Lung microvascular endothelial cell (primary cell): Measurements from ENCODE around the gene C12orf43. TPM values are rescaled to one million over a fixed set of nuclear protein-coding genes. Genes with fewer than 3 reads are reported as not detected.
"Not testable (repeated sequence)": the region's sequence is repeated elsewhere in the genome, so short reads cannot be mapped to it uniquely, and the experiment has no call there.

Experiments
- DNase-seq, 2 donors: peaks; one replicate each; pipeline versions ENCODE4 v3.0.0 to v3.0.0-alpha.2; 2010; ENCODE audit warnings: low read depth in 2 of 2
- total RNA-seq: library from RNA; depleted of rRNA; stranded (reverse); fragments of >200 nt; gene quantifications from 2 replicates; pipeline ENCODE4 v1.2.1, GENCODE V29; 2014

C12orf43 gene, protein sequence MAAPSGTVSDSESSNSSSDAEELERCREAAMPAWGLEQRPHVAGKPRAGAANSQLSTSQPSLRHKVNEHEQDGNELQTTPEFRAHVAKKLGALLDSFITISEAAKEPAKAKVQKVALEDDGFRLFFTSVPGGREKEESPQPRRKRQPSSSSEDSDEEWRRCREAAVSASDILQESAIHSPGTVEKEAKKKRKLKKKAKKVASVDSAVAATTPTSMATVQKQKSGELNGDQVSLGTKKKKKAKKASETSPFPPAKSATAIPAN
- 10.5 and 13.1 TPM in 2 replicates for total RNA-seq

DNA sequence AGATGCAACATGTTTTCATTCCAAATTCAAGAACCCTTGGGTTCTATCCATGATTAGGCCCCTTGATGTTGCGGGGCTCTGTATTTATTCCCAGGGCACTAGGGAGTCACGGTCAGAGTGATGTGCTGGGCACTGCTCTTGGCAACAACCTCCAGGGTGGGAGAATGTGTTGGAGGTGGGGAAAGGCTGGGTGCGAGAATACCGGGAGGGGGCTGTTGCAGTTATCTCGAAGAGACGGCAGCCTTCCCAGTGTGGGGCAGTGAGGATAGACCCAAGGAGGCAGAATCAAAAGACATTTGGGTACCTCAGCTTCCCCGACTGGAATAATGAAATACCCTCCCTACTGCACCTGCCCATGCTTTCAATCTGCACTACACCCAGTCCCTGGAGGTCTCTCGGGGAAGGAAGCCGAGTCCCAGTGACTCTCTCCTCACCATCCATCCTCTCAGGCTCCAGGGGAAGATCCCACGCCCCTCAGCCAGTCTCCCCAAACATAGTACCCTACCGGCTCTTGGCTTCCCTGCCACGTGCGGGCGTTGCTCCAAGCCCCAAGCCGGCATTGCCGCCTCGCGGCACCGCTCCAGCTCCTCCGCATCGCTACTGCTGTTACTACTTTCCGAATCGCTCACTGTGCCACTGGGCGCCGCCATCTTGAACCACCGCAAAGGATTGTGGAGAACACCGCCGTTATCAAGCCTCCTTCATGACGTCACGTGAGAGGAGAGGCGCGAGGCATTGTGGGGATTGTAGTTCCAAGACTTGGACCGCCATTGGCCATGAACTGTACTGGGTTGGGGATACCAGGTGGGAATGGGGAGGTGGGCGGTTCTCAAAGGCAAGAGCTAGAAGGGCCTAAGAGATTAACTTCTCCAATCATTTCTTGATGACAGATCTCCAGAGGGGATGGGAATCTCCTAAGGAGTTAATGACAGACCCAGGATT is at the start of gene C12orf43:
TSS of gene C12orf43 (minus strand) at position 663 of the 942 bp plus-strand sequence. CDS start at position 650, 13 bp downstream.
- peak; percentile 92 to 93 for DNase-seq

DNA sequence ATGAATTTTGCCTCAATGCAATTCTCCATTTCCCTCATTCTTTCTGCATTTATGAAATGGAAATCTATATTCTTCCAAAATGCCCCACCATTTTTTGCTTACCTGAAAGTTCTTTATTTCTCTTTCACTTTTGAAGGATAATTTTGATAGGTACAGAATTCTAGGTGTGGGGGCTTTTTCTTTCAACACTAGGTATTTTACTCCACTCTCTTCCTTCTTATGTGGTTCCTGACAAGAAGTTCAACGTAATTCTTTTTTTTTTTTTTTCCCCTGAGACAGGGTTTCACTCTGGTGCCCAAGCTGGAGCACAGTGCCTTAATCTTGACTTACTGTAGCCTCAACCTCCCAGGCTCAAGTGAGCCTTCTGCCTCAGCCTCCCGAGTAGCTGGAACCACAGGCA is 49.1 kb upstream of the C12orf43 start:
- DNase-seq, result no peak

- DNase-seq, result not testable (repeated sequence)
Observed at GRCh38 chr12:121064586-121064985, 48.3 kb upstream of the C12orf43 start.

DNA sequence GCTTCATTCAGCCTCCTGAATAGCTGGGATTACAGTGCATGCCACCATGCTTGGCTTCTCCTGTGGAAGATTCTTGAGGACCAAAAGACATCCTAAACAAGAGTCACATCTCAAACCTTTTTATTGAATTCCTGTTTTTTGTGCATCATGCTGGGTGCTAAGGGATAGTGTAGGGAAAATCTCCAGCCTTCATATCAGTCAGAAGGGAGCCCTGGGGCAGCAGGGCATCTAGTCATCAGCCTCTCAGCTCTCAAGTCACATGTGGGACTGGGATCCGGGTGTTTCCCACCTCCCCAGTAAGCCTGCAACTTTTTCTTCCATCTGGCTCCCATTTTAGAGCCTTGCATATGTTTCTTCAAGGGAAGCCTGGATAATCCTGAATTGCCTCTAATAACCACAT is 47.8 kb upstream of the C12orf43 start:
- DNase-seq, result no peak

- no peak for DNase-seq
Observed at GRCh38 chr12:121062391-121063045, 46.2 kb upstream of the C12orf43 start.

DNA sequence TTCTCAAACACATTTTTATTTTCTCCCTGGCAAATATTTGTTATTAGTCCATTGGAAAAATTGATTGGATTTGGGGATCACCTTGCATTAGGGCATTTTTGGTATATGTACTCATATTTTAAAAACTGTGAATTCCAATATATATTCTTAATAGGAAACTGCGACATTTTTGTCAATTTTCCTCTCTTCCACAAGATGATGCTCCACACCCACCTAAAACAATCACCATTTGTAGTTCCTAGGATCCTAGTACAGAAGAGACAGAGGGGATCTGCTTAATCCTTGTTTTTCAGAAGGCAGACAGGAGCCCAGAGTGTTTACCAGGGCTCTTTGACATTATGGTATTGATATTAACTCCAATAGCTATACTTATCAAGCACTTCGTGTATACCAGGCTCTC is 45.5 kb upstream of the C12orf43 start:
- peak; percentile 45 to 81 for DNase-seq

GRCh38 chr12:121060149-121061001 is 44.1 kb upstream of the C12orf43 start:
- peak; percentile 70 to 79 for DNase-seq

GRCh38 chr12:121059031-121059898 is 43.0 kb upstream of the C12orf43 start:
- DNase-seq, result no peak

GRCh38 chr12:121057794-121058193 is 41.5 kb upstream of the C12orf43 start:
- DNase-seq, result no peak

- no peak for DNase-seq
Observed at GRCh38 chr12:121053706-121054105, 37.4 kb upstream of the C12orf43 start.

GRCh38 chr12:121050725-121051124 is 34.4 kb upstream of the C12orf43 start:
- DNase-seq, result peak; percentile 24 to 37

GRCh38 chr12:121048442-121048841 is 32.2 kb upstream of the C12orf43 start:
- DNase-seq, result peak in 1 of 2 donors; percentile 12

GRCh38 chr12:121047400-121047799 is 31.1 kb upstream of the C12orf43 start:
- DNase-seq, result not testable (repeated sequence)

DNA sequence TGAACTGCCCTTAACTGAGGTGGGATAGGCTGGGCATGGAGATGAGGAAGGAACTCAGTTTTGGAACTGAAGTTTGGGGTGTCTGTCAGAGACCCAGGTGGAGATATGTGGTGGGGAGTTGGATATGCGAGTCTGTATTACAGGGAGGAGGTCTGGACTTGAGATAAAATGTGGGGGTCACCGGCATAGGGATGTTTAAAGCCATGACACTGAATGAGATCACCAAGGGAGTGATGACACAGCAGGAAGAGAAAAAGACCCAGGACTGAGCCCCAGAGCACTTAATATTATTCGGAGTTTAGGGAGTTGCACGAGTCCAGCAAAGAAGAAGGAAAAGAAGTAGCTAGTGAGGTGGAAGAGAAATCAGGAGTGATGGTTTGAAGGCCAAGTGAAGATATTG is 26.8 kb upstream of the C12orf43 start:
- DNase-seq, result no peak

DNA sequence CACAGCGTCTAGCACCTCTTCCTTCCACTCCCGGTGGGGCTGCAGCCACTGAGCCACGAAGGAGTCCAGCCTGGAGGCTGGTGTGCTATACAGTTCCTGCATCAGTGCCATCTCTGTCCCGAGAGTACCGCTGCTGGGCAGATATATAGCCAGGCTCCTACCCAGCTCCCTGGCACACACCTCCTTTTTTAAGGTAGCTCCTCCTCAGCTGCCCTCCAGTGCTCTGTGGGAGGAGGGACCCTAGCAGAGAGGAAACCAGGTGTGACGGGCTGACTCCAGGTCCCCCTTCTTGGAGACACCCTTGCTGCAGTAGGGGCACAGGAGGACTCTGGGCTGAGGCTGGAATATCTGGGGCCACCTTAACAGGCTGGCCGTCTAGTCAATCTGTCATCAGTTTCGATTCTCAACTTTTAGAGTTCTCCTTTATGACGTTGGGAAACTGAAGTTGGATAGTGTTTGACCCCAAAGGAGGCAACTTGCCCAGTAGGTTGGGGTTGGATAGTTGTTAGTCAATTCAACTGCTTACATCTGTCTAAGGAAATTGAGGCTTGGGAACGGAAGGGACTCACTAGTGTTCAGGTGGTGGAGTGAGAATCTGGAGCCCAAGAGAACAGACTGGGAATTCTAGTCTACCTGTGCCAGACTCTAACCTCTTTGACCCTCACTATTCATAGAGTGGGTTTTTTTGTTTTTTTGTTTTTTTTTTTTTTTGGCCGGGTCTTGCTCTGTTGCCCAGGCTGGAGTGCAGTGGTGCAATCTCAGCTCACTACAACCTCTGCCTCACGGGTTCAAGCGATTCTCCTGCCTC is 22.8 kb upstream of the C12orf43 start, which contains the start of gene OASL:
TSS of gene OASL (minus strand) at position 386 of the 808 bp plus-strand sequence. CDS start at position 111, 275 bp downstream.
- DNase-seq, result peak; percentile 20 to 28

- no peak for DNase-seq
Observed at GRCh38 chr12:121036810-121037326, 20.6 kb upstream of the C12orf43 start.

DNA sequence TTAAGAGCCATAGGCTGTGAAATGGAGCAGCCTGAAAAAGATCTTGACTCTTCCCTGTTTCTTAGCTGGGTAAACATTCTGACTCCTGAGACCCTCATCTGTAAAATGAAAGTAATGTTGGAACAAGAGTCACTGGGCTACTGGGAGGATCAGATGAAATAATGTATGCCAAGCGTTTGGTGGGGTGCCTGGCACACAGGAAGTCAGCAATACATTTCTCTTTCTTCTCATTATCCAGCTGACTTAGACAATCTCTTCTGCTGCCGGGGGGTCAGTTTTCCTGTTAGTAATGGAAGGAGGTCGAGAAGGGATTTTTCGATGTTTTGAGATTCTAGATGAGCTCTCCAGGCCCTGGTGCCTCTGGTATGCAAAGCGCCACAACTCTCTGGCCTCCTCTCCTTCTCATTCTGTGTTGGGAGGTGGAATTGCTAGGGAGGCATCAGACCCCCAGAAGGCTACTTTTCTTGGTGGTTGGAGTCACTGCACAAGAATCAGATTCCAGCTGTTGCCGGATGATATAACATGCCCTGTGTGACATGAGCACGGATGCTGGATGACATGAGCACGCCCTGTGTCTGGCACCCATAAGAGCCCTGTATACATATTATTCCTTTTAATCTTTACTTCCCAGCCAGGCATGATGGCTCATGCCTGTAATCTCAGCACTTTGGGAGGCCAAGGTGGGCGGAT is 18.5 kb upstream of the C12orf43 start:
- DNase-seq, result no peak
